ENCODE data around the gene CFAP221.

The CFAP221 gene

DNA sequence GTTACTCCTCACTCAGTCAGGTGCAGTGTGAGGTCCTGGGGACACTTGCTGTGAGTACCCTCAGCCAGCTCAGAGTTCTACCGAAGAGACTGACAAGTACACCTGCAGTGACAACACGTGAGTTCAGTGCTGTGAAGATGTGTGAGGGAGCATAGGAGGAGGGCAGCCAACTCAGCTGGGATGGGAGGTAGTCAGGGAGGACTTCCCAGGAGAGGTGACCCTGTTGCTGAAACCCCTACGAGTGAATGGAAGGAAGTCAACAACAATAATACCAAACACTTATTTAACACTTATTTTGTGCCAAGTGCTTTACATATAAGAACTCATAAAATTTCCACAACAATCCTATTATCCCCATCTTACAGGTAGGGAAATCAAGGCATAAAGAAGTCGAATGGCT is 145.0 kb downstream of the CFAP221 start:
- H2BK12ac ChIP-seq (ENCODE audit: low read length in 2 of 2), result no peak overlapping the region
- H2BK15ac ChIP-seq (ENCODE audit: low read depth, poor library complexity, severe bottlenecking), result no peak overlapping the region
- no peaks in the 10 kb centered on the region for H3K9me3 ChIP-seq (ENCODE audit: control insufficient read depth, low read length)
- H3K4me3 ChIP-seq (ENCODE audit: insufficient read depth in 1 of 2, low read depth in 1 of 2, low read length in 2 of 2), result no peak overlapping the region
- peaks cover 0 to 4% of the 10 kb centered on the region in 2 experiments for H3K27me3 ChIP-seq (ENCODE audit: control insufficient read depth in 1 of 2, insufficient read depth in 1 of 2, low read length in 2 of 2)
- no peak overlapping the region for H4K91ac ChIP-seq (ENCODE audit: low read length)
- H2AFZ ChIP-seq (ENCODE audit: low read depth, low read length), result no peak overlapping the region
- peaks cover under 1% of the 10 kb centered on the region for H3K4me1 ChIP-seq (ENCODE audit: control insufficient read depth, insufficient read depth, low read depth, low read length)
- no peak overlapping the region for H3K23ac ChIP-seq (ENCODE audit: low read length in 2 of 2)
- no peak overlapping the region for H3K4me2 ChIP-seq (ENCODE audit: low read length, poor library complexity, severe bottlenecking)
- no peak for DNase-seq
- WGBS, result 81% methylated on average over 4 of the region's 4 CpGs
- H3K9ac ChIP-seq (ENCODE audit: low read length), result no peak overlapping the region
- H2BK120ac ChIP-seq (ENCODE audit: low read depth, low read length), result no peak overlapping the region
- H3K18ac ChIP-seq (ENCODE audit: low read depth in 1 of 2, low read length in 2 of 2), result no peak overlapping the region
- H3K27ac ChIP-seq (ENCODE audit: low read length, poor library complexity, severe bottlenecking), result no peak overlapping the region
- H3K36me3 ChIP-seq (ENCODE audit: control insufficient read depth in 1 of 2, insufficient read depth in 2 of 2, low read depth in 1 of 2, low read length in 2 of 2), result peaks cover 2 to 14% of the 10 kb centered on the region in 2 experiments
- no peak overlapping the region for H2BK5ac ChIP-seq (ENCODE audit: low read depth, low read length, poor library complexity, severe bottlenecking)
- H4K8ac ChIP-seq (ENCODE audit: low read length), result no peak overlapping the region
- no peak overlapping the region for H3K4ac ChIP-seq (ENCODE audit: low read depth in 1 of 2, low read length in 2 of 2)
- H3K14ac ChIP-seq (ENCODE audit: low read length in 2 of 2), result no peak overlapping the region
- H3K79me1 ChIP-seq (replicated peaks; ENCODE audit: low read length, poor library complexity, severe bottlenecking), result peaks cover 2% of the 10 kb centered on the region
- H2AK5ac ChIP-seq (ENCODE audit: low read length, severe bottlenecking), result no peak overlapping the region

GRCh38 chr2:119691189-119691588 is 146.9 kb downstream of the CFAP221 start:
- H3K9ac ChIP-seq (ENCODE audit: low read length), result no peak overlapping the region
- H3K9me3 ChIP-seq (ENCODE audit: control insufficient read depth, low read length), result no peaks in the 10 kb centered on the region
- peaks cover 0 to 18% of the 10 kb centered on the region in 2 experiments for H3K27me3 ChIP-seq (ENCODE audit: control insufficient read depth in 1 of 2, insufficient read depth in 1 of 2, low read length in 2 of 2)
- H2BK12ac ChIP-seq (ENCODE audit: low read length in 2 of 2), result no peak overlapping the region
- no peak overlapping the region for H4K8ac ChIP-seq (ENCODE audit: low read length)
- no peak overlapping the region for H2BK15ac ChIP-seq (ENCODE audit: low read depth, poor library complexity, severe bottlenecking)
- 89% methylated on average over 7 of the region's 7 CpGs for WGBS
- no peak overlapping the region for H3K27ac ChIP-seq (ENCODE audit: low read length, poor library complexity, severe bottlenecking)
- no peak overlapping the region for H3K18ac ChIP-seq (ENCODE audit: low read depth in 1 of 2, low read length in 2 of 2)
- no peak for DNase-seq
- H2AFZ ChIP-seq (ENCODE audit: low read depth, low read length), result no peak overlapping the region
- no peaks in the 10 kb centered on the region for H3K79me1 ChIP-seq (replicated peaks; ENCODE audit: low read length, poor library complexity, severe bottlenecking)
- H3K36me3 ChIP-seq (ENCODE audit: control insufficient read depth in 1 of 2, insufficient read depth in 2 of 2, low read depth in 1 of 2, low read length in 2 of 2), result peaks cover 2 to 14% of the 10 kb centered on the region in 2 experiments
- H4K91ac ChIP-seq (ENCODE audit: low read length), result no peak overlapping the region
- no peak overlapping the region for H3K14ac ChIP-seq (ENCODE audit: low read length in 2 of 2)
- H2BK5ac ChIP-seq (ENCODE audit: low read depth, low read length, poor library complexity, severe bottlenecking), result no peak overlapping the region
- no peak overlapping the region for H3K23ac ChIP-seq (ENCODE audit: low read length in 2 of 2)
- H2AK5ac ChIP-seq (ENCODE audit: low read length, severe bottlenecking), result no peak overlapping the region
- H3K4me3 ChIP-seq (ENCODE audit: insufficient read depth in 1 of 2, low read depth in 1 of 2, low read length in 2 of 2), result no peak overlapping the region
- no peak overlapping the region for H2BK120ac ChIP-seq (ENCODE audit: low read depth, low read length)
- H3K4me2 ChIP-seq (ENCODE audit: low read length, poor library complexity, severe bottlenecking), result no peak overlapping the region
- no peak overlapping the region for H3K4ac ChIP-seq (ENCODE audit: low read depth in 1 of 2, low read length in 2 of 2)
- H3K4me1 ChIP-seq (ENCODE audit: control insufficient read depth, insufficient read depth, low read depth, low read length), result peaks cover 15% of the 10 kb centered on the region

DNA sequence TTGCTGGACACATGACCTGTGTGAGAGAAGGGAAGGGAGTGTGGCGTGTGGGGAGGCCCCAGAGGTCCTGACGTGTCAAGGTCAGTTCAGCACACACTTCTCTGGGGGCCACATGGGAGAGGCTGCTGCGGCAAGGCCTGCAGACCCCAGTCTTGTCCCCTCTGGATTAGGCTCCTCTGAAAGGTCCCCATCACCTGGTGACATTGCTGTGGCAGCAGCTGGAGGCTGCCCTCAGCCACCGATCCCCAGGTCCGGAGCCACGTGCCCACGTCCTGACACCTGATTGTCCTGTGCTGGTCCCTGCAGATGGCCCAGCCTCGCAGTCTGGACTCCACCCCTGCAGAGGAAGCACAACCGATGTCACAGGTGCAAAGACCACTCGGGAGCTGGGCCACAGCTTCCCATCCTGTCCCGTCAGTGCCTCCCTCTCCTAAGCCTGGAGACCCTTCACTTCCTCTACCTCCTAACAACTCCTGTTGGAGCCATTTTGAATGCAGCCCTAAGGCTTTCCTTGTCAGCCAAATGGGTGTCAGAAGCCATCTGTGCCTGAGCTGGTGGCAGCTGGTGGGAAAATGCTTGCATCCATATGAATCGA is 147.5 kb downstream of the CFAP221 start:
- 93% methylated on average over 12 of the region's 12 CpGs for WGBS
- H3K4me3 ChIP-seq (ENCODE audit: insufficient read depth in 1 of 2, low read depth in 1 of 2, low read length in 2 of 2), result no peak overlapping the region
- H3K4me1 ChIP-seq (ENCODE audit: control insufficient read depth, insufficient read depth, low read depth, low read length), result peaks cover 15% of the 10 kb centered on the region
- H3K14ac ChIP-seq (ENCODE audit: low read length in 2 of 2), result peak overlapping the region in 1 of 2 experiments; percentile 69
- no peak overlapping the region for H2BK12ac ChIP-seq (ENCODE audit: low read length in 2 of 2)
- H4K91ac ChIP-seq (ENCODE audit: low read length), result no peak overlapping the region
- no peak overlapping the region for H2BK15ac ChIP-seq (ENCODE audit: low read depth, poor library complexity, severe bottlenecking)
- H3K4ac ChIP-seq (ENCODE audit: low read depth in 1 of 2, low read length in 2 of 2), result no peak overlapping the region
- H3K79me1 ChIP-seq (replicated peaks; ENCODE audit: low read length, poor library complexity, severe bottlenecking), result no peaks in the 10 kb centered on the region
- no peak overlapping the region for H2BK120ac ChIP-seq (ENCODE audit: low read depth, low read length)
- H3K9me3 ChIP-seq (ENCODE audit: control insufficient read depth, low read length), result no peaks in the 10 kb centered on the region
- no peak overlapping the region for H3K18ac ChIP-seq (ENCODE audit: low read depth in 1 of 2, low read length in 2 of 2)
- no peak overlapping the region for H2AK5ac ChIP-seq (ENCODE audit: low read length, severe bottlenecking)
- H3K23ac ChIP-seq (ENCODE audit: low read length in 2 of 2), result no peak overlapping the region
- peaks cover 0 to 23% of the 10 kb centered on the region in 2 experiments for H3K27me3 ChIP-seq (ENCODE audit: control insufficient read depth in 1 of 2, insufficient read depth in 1 of 2, low read length in 2 of 2)
- no peak overlapping the region for H3K27ac ChIP-seq (ENCODE audit: low read length, poor library complexity, severe bottlenecking)
- H3K36me3 ChIP-seq (ENCODE audit: control insufficient read depth in 1 of 2, insufficient read depth in 2 of 2, low read depth in 1 of 2, low read length in 2 of 2), result peaks cover 2 to 13% of the 10 kb centered on the region in 2 experiments
- no peak overlapping the region for H2BK5ac ChIP-seq (ENCODE audit: low read depth, low read length, poor library complexity, severe bottlenecking)
- H3K9ac ChIP-seq (ENCODE audit: low read length), result no peak overlapping the region
- H2AFZ ChIP-seq (ENCODE audit: low read depth, low read length), result no peak overlapping the region
- no peak overlapping the region for H4K8ac ChIP-seq (ENCODE audit: low read length)
- DNase-seq, result no peak
- no peak overlapping the region for H3K4me2 ChIP-seq (ENCODE audit: low read length, poor library complexity, severe bottlenecking)

GRCh38 chr2:119692310-119692709 is 148.1 kb downstream of the CFAP221 start:
- no peak overlapping the region for H4K91ac ChIP-seq (ENCODE audit: low read length)
- peaks cover 0 to 23% of the 10 kb centered on the region in 2 experiments for H3K27me3 ChIP-seq (ENCODE audit: control insufficient read depth in 1 of 2, insufficient read depth in 1 of 2, low read length in 2 of 2)
- H3K18ac ChIP-seq (ENCODE audit: low read depth in 1 of 2, low read length in 2 of 2), result no peak overlapping the region
- H2BK15ac ChIP-seq (ENCODE audit: low read depth, poor library complexity, severe bottlenecking), result no peak overlapping the region
- DNase-seq, result no peak
- no peak overlapping the region for H3K4me3 ChIP-seq (ENCODE audit: insufficient read depth in 1 of 2, low read depth in 1 of 2, low read length in 2 of 2)
- no peak overlapping the region for H2BK120ac ChIP-seq (ENCODE audit: low read depth, low read length)
- no peaks in the 10 kb centered on the region for H3K9me3 ChIP-seq (ENCODE audit: control insufficient read depth, low read length)
- H2BK5ac ChIP-seq (ENCODE audit: low read depth, low read length, poor library complexity, severe bottlenecking), result no peak overlapping the region
- no peak overlapping the region for H2BK12ac ChIP-seq (ENCODE audit: low read length in 2 of 2)
- no peak overlapping the region for H3K23ac ChIP-seq (ENCODE audit: low read length in 2 of 2)
- no peak overlapping the region for H3K14ac ChIP-seq (ENCODE audit: low read length in 2 of 2)
- no peak overlapping the region for H3K4me2 ChIP-seq (ENCODE audit: low read length, poor library complexity, severe bottlenecking)
- H3K27ac ChIP-seq (ENCODE audit: low read length, poor library complexity, severe bottlenecking), result no peak overlapping the region
- H2AFZ ChIP-seq (ENCODE audit: low read depth, low read length), result no peak overlapping the region
- peaks cover 2 to 7% of the 10 kb centered on the region in 2 experiments for H3K36me3 ChIP-seq (ENCODE audit: control insufficient read depth in 1 of 2, insufficient read depth in 2 of 2, low read depth in 1 of 2, low read length in 2 of 2)
- no peak overlapping the region for H2AK5ac ChIP-seq (ENCODE audit: low read length, severe bottlenecking)
- no peak overlapping the region for H3K9ac ChIP-seq (ENCODE audit: low read length)
- no peak overlapping the region for H4K8ac ChIP-seq (ENCODE audit: low read length)
- H3K79me1 ChIP-seq (replicated peaks; ENCODE audit: low read length, poor library complexity, severe bottlenecking), result no peaks in the 10 kb centered on the region
- H3K4me1 ChIP-seq (ENCODE audit: control insufficient read depth, insufficient read depth, low read depth, low read length), result peaks cover 19% of the 10 kb centered on the region
- no peak overlapping the region for H3K4ac ChIP-seq (ENCODE audit: low read depth in 1 of 2, low read length in 2 of 2)
- WGBS, result 94% methylated on average over 7 of the region's 7 CpGs
